Measurements from ENCODE around the gene MTG1. TPM values are rescaled to one million over a fixed set of nuclear protein-coding genes. Genes with fewer than 3 reads are reported as not detected.
A peak's percentile ranks its signal among the peaks of the same experiment; 100 is the strongest.
"Not testable (repeated sequence)": the region's sequence is repeated elsewhere in the genome, so short reads cannot be mapped to it uniquely, and the experiment has no call there.

MTG1 gene
- polyA plus RNA-seq, 2 donors: 36.7 to 44.4 TPM

DNA sequence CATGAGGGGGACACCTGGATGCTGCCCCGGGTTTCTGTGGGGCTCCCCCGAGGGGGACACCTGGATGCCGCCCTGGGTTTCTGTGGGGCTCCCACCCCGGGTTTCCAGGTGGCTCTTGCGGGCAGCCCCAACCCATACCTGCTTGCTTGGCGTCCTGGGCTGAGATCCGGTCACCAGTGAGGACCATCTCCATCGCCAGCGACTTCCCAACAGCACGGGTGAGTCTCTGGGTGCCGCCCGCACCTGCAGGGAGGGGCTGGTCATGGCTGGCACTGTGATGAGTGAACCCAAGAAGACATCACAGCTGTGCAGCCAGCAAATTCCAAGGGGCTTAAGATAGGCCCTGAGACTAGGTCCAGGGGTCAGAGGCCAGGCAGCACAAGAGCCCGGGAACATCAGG lies 27.2 kb upstream of the MTG1 start:
- Histone ChIP-seq H3K9me3 (ENCODE audit: control insufficient read depth in 2 of 2, insufficient read depth in 1 of 2, low read depth in 1 of 2, low read length in 1 of 2) (no peaks in the 10 kb centered on the region), H3K27ac (ENCODE audit: low read depth in 2 of 2, low read length in 1 of 2) (no peak overlapping the region), H3K36me3 (ENCODE audit: control insufficient read depth in 2 of 2, insufficient read depth in 2 of 2, low read length in 1 of 2) (peaks cover 10 to 58% of the 10 kb centered on the region in 2 donors), H3K4me1 (ENCODE audit: control insufficient read depth in 2 of 2, insufficient read depth in 2 of 2, low read length in 1 of 2) (peaks cover 6 to 11% of the 10 kb centered on the region in 2 donors), H3K27me3 (ENCODE audit: control insufficient read depth in 1 of 2, insufficient read depth in 2 of 2, low read length in 2 of 2) (no peaks in the 10 kb centered on the region), H3K4me3 (ENCODE audit: low read depth in 1 of 2, low read length in 2 of 2) (no peak overlapping the region)
- WGBS, 2 donors: 93 to 94% methylated on average over 13 of the region's 13 CpGs

DNA sequence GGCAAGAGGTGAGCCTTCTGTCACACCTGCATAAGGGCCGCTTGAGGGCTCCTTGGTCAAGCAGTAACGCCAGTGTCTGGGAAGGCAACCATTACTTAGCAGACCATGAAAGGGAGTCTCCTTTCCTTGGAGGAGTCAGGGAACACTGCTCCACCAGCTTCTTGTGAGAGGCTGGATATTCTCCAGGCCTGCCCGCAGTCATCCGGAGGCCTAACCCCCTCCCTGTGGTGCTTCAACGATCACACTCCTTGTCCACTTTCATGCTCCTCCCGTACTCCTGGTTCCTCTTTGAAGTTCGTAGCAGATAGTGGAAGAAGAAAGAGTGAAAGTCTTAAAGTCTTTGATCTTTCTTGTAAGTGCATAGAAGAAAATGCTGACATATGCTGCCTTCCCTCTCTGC lies 26.5 kb upstream of the MTG1 start:
- peaks cover 7 to 11% of the 10 kb centered on the region in 2 donors for H3K4me1 ChIP-seq (ENCODE audit: control insufficient read depth in 2 of 2, insufficient read depth in 2 of 2, low read length in 1 of 2)
- WGBS, 2 donors: 90 to 100% methylated on average over 2 to 5 of the region's 7 CpGs
- H3K27me3 ChIP-seq (ENCODE audit: control insufficient read depth in 1 of 2, insufficient read depth in 2 of 2, low read length in 2 of 2); H3K4me3 ChIP-seq (ENCODE audit: low read depth in 1 of 2, low read length in 2 of 2); H3K27ac ChIP-seq (ENCODE audit: low read depth in 2 of 2, low read length in 1 of 2); H3K9me3 ChIP-seq (ENCODE audit: control insufficient read depth in 2 of 2, insufficient read depth in 1 of 2, low read depth in 1 of 2, low read length in 1 of 2): not testable (repeated sequence)
- peaks cover 10 to 54% of the 10 kb centered on the region in 2 donors for H3K36me3 ChIP-seq (ENCODE audit: control insufficient read depth in 2 of 2, insufficient read depth in 2 of 2, low read length in 1 of 2)

DNA sequence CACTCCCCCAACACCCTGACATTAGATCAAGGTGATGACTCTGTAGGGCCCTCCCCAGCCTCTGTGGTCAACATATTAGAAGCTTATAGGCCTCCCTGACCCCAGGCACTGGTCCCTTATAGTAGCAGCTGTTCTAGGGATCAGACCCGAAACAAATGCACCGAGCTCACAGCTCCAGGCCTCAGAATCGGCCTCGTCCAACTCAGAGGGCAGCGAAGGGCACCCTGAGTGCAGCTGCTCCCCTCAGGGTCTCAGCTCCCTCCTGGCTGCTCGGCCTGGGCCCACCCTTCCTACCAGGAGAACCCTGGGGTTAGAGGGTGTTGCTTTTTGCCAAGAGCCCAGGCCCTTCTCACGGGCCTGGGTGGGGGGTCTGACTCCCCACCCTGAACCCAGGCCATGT lies 25.8 kb upstream of the MTG1 start:
- Histone ChIP-seq H3K27ac (ENCODE audit: low read depth in 2 of 2, low read length in 1 of 2) (no peak overlapping the region), H3K36me3 (ENCODE audit: control insufficient read depth in 2 of 2, insufficient read depth in 2 of 2, low read length in 1 of 2) (peaks cover 10 to 48% of the 10 kb centered on the region in 2 donors), H3K27me3 (ENCODE audit: control insufficient read depth in 1 of 2, insufficient read depth in 2 of 2, low read length in 2 of 2) (no peaks in the 10 kb centered on the region), H3K4me1 (ENCODE audit: control insufficient read depth in 2 of 2, insufficient read depth in 2 of 2, low read length in 1 of 2) (peaks cover 10 to 11% of the 10 kb centered on the region in 2 donors), H3K9me3 (ENCODE audit: control insufficient read depth in 2 of 2, insufficient read depth in 1 of 2, low read depth in 1 of 2, low read length in 1 of 2) (no peaks in the 10 kb centered on the region), H3K4me3 (ENCODE audit: low read depth in 1 of 2, low read length in 2 of 2) (no peak overlapping the region)
- WGBS, 2 donors: 92 to 93% methylated on average over 7 of the region's 7 CpGs

DNA sequence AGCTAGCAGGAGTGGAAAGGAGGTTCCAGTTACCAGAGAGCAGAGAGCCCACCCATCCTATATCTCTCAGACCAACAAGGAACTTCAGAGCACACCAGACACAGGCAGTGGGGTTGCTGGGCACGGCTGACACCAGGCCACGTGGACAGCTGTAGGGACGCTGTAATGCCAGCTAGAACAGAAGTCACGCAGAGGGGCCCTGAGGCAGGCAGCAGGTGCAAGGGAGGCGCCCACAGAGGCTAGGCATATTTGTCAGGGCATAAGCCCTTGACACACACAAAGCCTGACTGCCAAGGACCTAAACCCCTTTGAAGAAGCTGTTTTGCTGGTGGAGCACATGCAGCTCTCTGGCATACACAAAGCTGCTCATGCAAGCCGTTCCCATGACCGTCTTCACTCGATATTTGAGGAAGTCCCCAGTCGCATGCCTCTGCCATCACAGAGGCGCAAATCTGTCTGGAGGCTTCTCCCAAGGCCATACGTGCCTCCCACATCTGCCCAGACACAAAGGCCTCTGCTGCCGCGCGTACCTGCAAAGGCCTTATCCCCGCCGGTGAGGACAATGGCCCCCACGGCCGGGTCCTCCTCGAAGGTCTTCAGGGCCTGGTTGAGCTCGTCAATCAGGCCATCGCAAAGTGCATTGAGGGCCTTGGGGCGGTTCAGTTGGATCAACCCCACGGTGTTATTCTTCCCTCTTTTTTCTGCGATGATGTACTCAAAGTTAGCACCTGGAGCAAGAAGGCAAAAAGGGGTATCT lies 23.7 kb upstream of the MTG1 start:
- Histone ChIP-seq H3K27ac (ENCODE audit: low read depth in 2 of 2, low read length in 1 of 2) (no peak overlapping the region), H3K4me3 (ENCODE audit: low read depth in 1 of 2, low read length in 2 of 2) (no peak overlapping the region), H3K36me3 (ENCODE audit: control insufficient read depth in 2 of 2, insufficient read depth in 2 of 2, low read length in 1 of 2) (peaks cover 10 to 42% of the 10 kb centered on the region in 2 donors), H3K9me3 (ENCODE audit: control insufficient read depth in 2 of 2, insufficient read depth in 1 of 2, low read depth in 1 of 2, low read length in 1 of 2) (no peaks in the 10 kb centered on the region), H3K4me1 (ENCODE audit: control insufficient read depth in 2 of 2, insufficient read depth in 2 of 2, low read length in 1 of 2) (peaks cover 8 to 10% of the 10 kb centered on the region in 2 donors), H3K27me3 (ENCODE audit: control insufficient read depth in 1 of 2, insufficient read depth in 2 of 2, low read length in 2 of 2) (no peaks in the 10 kb centered on the region)
- 91% methylated on average over 24 of the region's 24 CpGs for WGBS, 2 donors

DNA sequence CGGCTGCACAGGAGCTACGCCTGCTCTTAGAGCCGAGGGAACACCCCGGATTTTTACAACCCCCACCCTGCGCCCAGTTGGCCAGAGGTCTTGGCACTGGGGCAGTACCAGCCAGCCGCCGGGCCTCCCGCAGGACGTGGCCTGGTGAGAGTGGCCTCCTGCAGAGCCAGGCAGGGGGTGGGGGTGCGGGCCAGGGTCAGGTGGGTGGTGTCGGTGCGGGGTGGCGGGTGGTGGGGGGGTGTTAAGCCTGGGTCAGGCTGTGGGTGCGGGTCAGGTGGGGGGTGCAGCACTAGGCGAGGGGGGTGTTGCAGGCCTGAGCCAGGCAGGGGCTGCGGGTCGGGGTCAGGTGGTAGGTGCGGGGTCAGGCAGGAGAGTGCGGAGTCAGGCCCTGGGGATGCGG lies 21.4 kb upstream of the MTG1 start:
- H3K4me1 ChIP-seq (ENCODE audit: control insufficient read depth in 2 of 2, insufficient read depth in 2 of 2, low read length in 1 of 2): peaks cover 2 to 10% of the 10 kb centered on the region in 2 donors
- H3K4me3 ChIP-seq (ENCODE audit: low read depth in 1 of 2, low read length in 2 of 2): peak overlapping the region; percentile 39 to 75
- WGBS, 2 donors: 27 to 34% methylated on average over 20 of the region's 20 CpGs
- H3K36me3 ChIP-seq (ENCODE audit: control insufficient read depth in 2 of 2, insufficient read depth in 2 of 2, low read length in 1 of 2): peaks cover 4 to 25% of the 10 kb centered on the region in 2 donors
- H3K9me3 ChIP-seq (ENCODE audit: control insufficient read depth in 2 of 2, insufficient read depth in 1 of 2, low read depth in 1 of 2, low read length in 1 of 2): no peaks in the 10 kb centered on the region
- H3K27ac ChIP-seq (ENCODE audit: low read depth in 2 of 2, low read length in 1 of 2): no peak overlapping the region
- no peaks in the 10 kb centered on the region for H3K27me3 ChIP-seq (ENCODE audit: control insufficient read depth in 1 of 2, insufficient read depth in 2 of 2, low read length in 2 of 2)

DNA sequence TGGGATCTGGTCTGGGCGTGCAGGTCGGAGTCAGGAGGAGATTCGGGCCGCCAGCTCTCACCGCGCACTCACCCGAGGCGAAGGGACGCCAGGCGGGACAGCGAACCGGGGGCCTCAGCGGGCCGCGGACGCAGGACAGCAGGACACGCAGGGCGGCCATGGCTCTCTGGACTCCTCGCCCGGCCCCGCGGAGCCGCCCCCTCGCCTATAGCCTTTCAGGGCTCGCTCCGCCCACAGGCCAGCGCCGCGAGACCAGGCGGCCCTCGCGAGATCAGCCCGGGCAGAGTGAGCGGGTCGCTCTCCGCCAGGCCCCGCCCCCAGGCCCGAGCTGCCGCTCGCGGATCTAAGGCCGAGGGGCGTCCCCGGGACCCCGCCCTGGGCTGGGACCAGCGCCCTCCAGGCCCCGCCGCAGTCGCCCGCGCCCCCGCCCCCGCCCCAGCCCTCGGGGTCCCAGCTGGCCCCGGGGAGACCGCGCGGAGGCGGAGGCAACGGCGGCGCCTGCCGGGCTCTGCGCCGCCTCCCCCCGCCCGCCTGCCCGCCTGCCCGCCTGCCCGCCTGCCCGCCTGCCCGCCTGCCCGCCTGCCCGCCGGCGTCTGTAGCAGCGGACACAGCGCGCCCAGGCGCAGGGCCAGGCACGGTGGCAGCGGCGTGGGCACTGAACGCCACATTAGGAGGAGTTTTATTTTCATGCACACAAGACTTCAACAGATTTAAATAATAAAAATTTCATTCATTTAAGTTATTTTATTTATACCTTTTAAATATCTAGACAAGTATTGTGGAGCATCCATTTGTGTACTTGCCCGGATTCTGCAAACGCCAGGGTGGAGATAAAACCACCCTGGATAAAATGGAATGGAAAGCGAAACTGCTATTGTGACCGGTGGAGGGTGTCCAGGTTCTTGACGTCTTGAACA lies 20.5 kb upstream of the MTG1 start, which contains the start of gene ECHS1:
ECHS1 (minus strand) TSS at position 181 of the 917 bp plus-strand sequence; CDS start at position 160, 21 bp downstream.
- Histone ChIP-seq H3K4me1 (ENCODE audit: control insufficient read depth in 2 of 2, insufficient read depth in 2 of 2, low read length in 1 of 2) (peaks cover 6 to 10% of the 10 kb centered on the region in 2 donors), H3K27ac (ENCODE audit: low read depth in 2 of 2, low read length in 1 of 2) (peak within 1 kb of the TSS; percentile 86 to 95), H3K36me3 (ENCODE audit: control insufficient read depth in 2 of 2, insufficient read depth in 2 of 2, low read length in 1 of 2) (peaks cover 4 to 20% of the 10 kb centered on the region in 2 donors), H3K9me3 (ENCODE audit: control insufficient read depth in 2 of 2, insufficient read depth in 1 of 2, low read depth in 1 of 2, low read length in 1 of 2) (no peaks in the 10 kb centered on the region), H3K27me3 (ENCODE audit: control insufficient read depth in 1 of 2, insufficient read depth in 2 of 2, low read length in 2 of 2) (no peaks in the 10 kb centered on the region), H3K4me3 (ENCODE audit: low read depth in 1 of 2, low read length in 2 of 2) (peak within 1 kb of the TSS; percentile 75 to 90)
- WGBS, 2 donors: 1 to 2% methylated on average over 56 to 89 of the region's 89 CpGs

DNA sequence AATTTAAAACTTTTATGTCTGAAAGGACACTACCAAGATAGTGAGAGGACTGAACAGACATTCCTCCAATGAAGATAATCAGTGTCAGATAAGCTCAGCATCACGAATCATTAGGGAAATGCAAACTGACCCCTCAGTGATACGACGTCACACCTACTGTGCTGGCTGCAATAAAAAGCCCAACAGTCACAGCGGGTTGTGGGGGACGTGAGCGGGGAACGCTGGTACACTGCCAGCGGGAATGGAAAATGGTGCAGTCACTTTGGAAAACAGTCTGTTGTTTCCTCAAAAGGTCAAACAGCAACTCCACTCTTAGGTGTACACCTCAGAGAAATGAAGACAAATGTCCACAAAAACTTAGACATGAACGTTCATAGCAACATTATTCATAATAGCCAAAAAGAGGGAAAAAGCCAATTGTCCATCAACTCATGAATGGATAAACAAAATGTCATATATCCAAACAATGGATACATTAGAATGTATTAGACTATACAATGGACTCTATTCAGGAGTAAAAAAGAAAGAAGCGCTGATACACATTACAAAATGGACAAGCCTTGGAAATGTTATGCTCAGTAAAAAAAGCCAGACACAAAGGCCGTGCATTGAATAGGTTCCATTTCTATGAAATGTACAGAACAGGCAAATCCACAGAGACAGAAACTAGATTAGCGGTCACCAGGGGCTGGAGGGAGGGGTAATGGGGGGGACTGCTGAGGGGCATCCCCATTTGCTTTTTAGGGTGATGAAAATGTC lies 18.4 kb upstream of the MTG1 start:
- 86 to 87% methylated on average over 12 of the region's 12 CpGs for WGBS, 2 donors

DNA sequence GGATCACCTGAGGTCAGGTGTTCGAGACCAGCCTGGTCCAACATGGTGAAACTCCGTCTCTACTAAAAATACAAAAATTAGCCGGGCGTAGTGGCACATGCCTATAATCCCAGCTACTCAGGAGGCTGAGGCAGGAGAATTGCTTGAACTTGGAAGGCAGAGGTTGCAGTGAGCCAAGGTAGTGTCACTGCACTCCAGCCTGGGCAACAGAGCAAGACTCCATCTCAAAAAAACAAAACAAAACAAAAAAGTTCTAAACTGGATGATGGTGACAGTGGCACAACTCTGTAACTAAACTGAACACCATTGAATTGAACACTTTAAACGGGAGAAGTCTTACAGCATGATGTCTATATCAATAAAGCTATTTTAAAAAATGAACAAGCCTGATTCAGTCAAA lies 17.8 kb upstream of the MTG1 start:
- not testable (repeated sequence) for H3K4me3 ChIP-seq (ENCODE audit: low read depth in 1 of 2, low read length in 2 of 2); H3K36me3 ChIP-seq (ENCODE audit: control insufficient read depth in 2 of 2, insufficient read depth in 2 of 2, low read length in 1 of 2); H3K9me3 ChIP-seq (ENCODE audit: control insufficient read depth in 2 of 2, insufficient read depth in 1 of 2, low read depth in 1 of 2, low read length in 1 of 2); H3K27ac ChIP-seq (ENCODE audit: low read depth in 2 of 2, low read length in 1 of 2); H3K27me3 ChIP-seq (ENCODE audit: control insufficient read depth in 1 of 2, insufficient read depth in 2 of 2, low read length in 2 of 2)
- WGBS, 2 donors: 90 to 96% methylated on average over 5 of the region's 5 CpGs
- H3K4me1 ChIP-seq (ENCODE audit: control insufficient read depth in 2 of 2, insufficient read depth in 2 of 2, low read length in 1 of 2): peaks cover 7 to 16% of the 10 kb centered on the region in 2 donors

More for the DNA sequence above, 18.4 kb upstream of the MTG1 start:
- H3K9me3 ChIP-seq (ENCODE audit: control insufficient read depth in 2 of 2, insufficient read depth in 1 of 2, low read depth in 1 of 2, low read length in 1 of 2): no peaks in the 10 kb centered on the region
- no peak overlapping the region for H3K4me3 ChIP-seq (ENCODE audit: low read depth in 1 of 2, low read length in 2 of 2)
- no peaks in the 10 kb centered on the region for H3K27me3 ChIP-seq (ENCODE audit: control insufficient read depth in 1 of 2, insufficient read depth in 2 of 2, low read length in 2 of 2)
- H3K36me3 ChIP-seq (ENCODE audit: control insufficient read depth in 2 of 2, insufficient read depth in 2 of 2, low read length in 1 of 2): peaks cover 0 to 4% of the 10 kb centered on the region in 2 donors
- peaks cover 7 to 15% of the 10 kb centered on the region in 2 donors for H3K4me1 ChIP-seq (ENCODE audit: control insufficient read depth in 2 of 2, insufficient read depth in 2 of 2, low read length in 1 of 2)
- no peak overlapping the region for H3K27ac ChIP-seq (ENCODE audit: low read depth in 2 of 2, low read length in 1 of 2)

Data from esophagus (tissue), 2 donors.